Colonic mucosa (tissue), 4 donors: ENCODE data around the gene KIAA0513. TPM values are rescaled to one million over a fixed set of nuclear protein-coding genes. Genes with fewer than 3 reads are reported as not detected.

ENCODE experiments used
- DNase-seq: peaks from one replicate; pipeline ENCODE4 v3.0.0-alpha.2; 2020
- H3K27ac ChIP-seq: fragments of 200-600 bp; one replicate; pipeline ENCODE4 v1.8.0; 2021
- H3K27me3 ChIP-seq: fragments of 200-600 bp; one replicate; pipeline ENCODE4 v1.8.0; 2021
- H3K36me3 ChIP-seq: fragments of 200-600 bp; one replicate; pipeline ENCODE4 v1.8.0; 2021
- H3K4me1 ChIP-seq: fragments of 200-600 bp; one replicate; pipeline ENCODE4 v1.8.0; 2021; ENCODE audit warnings: mild to moderate bottlenecking
- H3K4me3 ChIP-seq: fragments of 200-600 bp; one replicate; pipeline ENCODE4 v1.8.0; 2021
- H3K9ac ChIP-seq, 2 donors: one replicate each; pipeline ENCODE4 v1.7.0; 2013; ENCODE audit warnings: control low read depth in 2 of 2, low read depth in 2 of 2, low read length in 2 of 2
- H3K9me3 ChIP-seq: fragments of 200-600 bp; one replicate; pipeline ENCODE4 v1.8.0; 2021
- CTCF ChIP-seq: fragments of 200-600 bp; IDR thresholded peaks from one replicate; pipeline ENCODE4 v1.8.0; 2022; ENCODE audit warnings: antibody characterized with exemption, mild to moderate bottlenecking
- intact Hi-C: fragments of 100-400 bp; cut with DNase I; formaldehyde crosslinking; loops from one replicate; pipeline ENCODE4 v1.14.1; 2022
- total RNA-seq, 2 donors: library from RNA; stranded (reverse); fragmentation: NEBNext Ultra II Directional in 1 of 2; extraction: Animal tissue kit (Norgen Biotek cat#: 25700) in 1 of 2; gene quantifications; one replicate each; pipeline ENCODE4 v1.2.1, GENCODE V29; 2021
- donor health status: healthy.
- donor health status: DM: no; HTN: no; CAD: no.
- donor health status: DM: no; HTN: no; CAD: no.

The KIAA0513 gene
- total RNA-seq, 2 donors from 2014 or later, result 17.7 to 22.8 TPM

DNA sequence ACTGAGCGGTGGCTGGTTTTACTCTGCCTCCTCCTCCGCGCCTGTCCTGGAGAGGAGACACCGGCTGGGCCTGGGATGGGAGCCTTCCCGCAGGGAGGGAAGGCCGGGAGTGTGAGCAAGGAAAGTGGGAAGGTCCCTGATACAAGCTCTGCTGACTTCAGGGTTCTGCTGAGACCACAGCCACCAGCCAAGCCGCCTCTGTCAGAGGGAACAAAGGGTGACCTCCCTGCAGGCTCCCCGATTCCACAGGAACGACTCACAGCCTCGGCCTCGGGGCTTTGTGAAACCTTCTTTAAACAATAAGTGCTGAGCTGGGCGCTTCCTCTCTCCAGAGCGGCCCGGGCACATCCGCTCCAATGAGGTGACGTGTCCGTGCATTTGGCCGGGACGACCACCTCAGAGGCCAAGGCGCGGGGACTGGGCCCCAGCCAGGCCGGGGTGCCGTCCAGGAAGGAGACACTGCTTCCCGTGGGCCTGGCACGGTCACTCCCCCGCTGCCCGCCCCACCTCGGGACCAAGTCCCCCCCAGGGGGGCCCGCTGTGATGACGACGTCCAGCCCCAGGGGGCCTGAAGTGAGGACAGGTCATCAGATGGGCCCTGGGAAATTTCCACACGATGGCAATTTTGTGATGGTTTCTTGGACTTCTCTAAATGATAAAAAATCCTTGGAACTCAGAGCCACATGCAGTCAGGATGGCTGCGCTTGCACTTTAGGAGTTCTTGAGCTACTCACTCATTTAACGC is 96.5 kb downstream of the KIAA0513 start:
- no peak for TF ChIP-seq CTCF
- Histone ChIP-seq H3K4me3 (no peak overlapping the region), H3K27ac (peak overlapping the region; percentile 4), H3K9me3 (no peaks in the 10 kb centered on the region), H3K36me3 (no peaks in the 10 kb centered on the region), H3K4me1 (no peaks in the 10 kb centered on the region), H3K9ac (no peak overlapping the region), H3K27me3 (no peaks in the 10 kb centered on the region)
- DNase-seq, result no peak
- intact Hi-C loops, result no loop called here

GRCh38 chr16:85124636-85125346 is 97.2 kb downstream of the KIAA0513 start:
- no peak for DNase-seq
- no peak for TF ChIP-seq CTCF
- H3K4me3 ChIP-seq, result no peak overlapping the region
- intact Hi-C loops, result no loop called here
- no peak overlapping the region for H3K9ac ChIP-seq
- H3K27me3 ChIP-seq, result no peaks in the 10 kb centered on the region
- H3K4me1 ChIP-seq, result no peaks in the 10 kb centered on the region
- H3K9me3 ChIP-seq, result no peaks in the 10 kb centered on the region
- no peaks in the 10 kb centered on the region for H3K36me3 ChIP-seq
- H3K27ac ChIP-seq, result peak overlapping the region; percentile 4

DNA sequence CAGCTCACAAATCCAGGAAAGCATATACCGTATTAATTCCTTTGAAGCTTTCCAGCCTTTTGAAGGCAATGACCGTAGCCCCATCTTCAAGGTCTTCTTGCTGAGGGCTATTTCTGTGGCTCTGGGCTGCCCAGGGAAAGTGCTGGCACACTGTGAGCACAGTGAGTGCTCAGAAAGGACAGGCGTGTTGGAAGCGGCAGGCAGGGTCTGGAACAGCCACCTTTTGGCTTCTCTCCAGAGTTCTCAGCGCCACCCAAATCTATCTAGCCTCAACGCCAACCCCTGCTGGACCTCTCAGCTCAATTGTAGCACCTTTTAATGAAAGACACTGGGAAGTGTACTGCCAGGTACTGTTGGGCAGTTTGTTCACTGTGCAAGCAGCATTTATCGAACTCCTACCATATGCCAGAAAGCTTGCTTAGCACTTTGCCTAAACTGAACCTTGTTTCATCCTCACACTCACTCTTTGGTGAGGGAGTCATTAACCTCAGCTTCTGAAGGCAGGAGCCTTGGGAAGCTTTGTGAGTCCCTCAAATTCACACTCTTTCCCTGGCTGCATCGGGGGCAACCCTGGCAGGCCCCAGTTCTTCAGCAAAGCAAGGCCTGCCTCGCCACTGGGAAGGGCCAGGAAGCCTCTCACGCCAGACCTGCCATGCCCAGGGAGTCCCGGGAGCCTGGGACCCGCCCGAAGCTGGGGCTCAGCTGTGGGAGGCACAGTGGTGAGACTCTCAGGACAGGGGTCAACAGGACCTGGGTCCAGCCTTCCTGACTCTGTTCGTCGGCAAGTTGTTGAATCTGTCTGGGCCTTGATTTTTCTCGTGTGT is 98.2 kb downstream of the KIAA0513 start:
- no peaks in the 10 kb centered on the region for H3K36me3 ChIP-seq
- DNase-seq, result no peak
- no peaks in the 10 kb centered on the region for H3K4me1 ChIP-seq
- H3K27me3 ChIP-seq, result no peaks in the 10 kb centered on the region
- H3K27ac ChIP-seq, result no peak overlapping the region
- intact Hi-C loops, result no loop called here
- TF ChIP-seq CTCF, result no peak
- no peak overlapping the region for H3K9ac ChIP-seq
- no peaks in the 10 kb centered on the region for H3K9me3 ChIP-seq
- no peak overlapping the region for H3K4me3 ChIP-seq

DNA sequence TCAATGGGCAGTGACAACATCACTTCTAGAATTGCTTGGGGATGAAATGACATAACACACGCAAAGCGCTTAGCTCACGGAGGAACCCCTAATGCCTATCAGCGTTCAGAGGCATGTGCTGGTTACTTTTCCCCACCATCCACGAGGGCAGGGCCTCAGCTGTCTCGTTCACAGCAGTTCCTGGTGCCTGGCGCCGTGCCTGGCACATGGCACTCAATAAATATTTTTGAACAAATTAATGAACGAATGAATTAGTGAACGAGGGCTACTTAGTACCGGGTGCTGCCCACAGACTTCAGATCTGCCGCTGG is 98.8 kb downstream of the KIAA0513 start:
- Histone ChIP-seq H3K9me3 (no peaks in the 10 kb centered on the region), H3K27ac (no peak overlapping the region), H3K9ac (peak overlapping the region in 1 of 2 donors; percentile 24), H3K27me3 (no peaks in the 10 kb centered on the region), H3K4me3 (no peak overlapping the region), H3K4me1 (no peaks in the 10 kb centered on the region), H3K36me3 (no peaks in the 10 kb centered on the region)
- intact Hi-C loops, result no loop called here
- DNase-seq, result no peak
- TF ChIP-seq CTCF, result no peak

DNA sequence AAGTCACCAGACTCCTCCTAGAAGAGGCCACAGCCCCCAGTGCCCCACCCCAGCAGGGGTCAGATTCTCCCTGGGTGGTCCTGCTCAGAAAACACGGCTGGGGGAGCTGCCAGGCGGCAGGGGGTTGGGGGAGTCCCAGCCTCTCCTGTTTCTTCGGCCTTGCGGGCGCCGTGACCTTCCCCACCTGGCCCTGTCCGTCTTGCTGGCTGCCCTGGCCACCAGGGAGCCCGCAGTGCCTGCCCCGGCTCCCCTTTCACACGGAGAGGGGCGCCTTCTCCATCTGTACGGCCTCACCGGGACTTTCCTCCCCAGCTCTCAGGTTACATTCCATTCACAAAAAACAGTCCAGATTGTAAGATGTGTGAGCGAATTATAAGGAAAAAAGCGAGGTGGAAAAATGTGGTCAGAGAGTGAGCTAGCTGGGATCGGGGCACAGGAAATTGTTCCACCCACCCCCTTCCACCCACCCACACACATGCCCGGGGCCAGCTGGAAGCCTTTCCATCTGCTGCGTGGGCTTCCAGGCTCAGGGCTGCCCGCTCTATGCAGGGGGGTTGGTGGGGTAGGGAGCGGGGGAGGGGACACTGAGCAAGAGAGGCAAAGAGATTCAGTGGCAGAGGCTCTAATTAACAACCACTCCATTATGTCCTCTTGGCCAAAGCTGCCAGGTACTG is 99.2 kb downstream of the KIAA0513 start:
- TF ChIP-seq CTCF, result no peak
- DNase-seq, result no peak
- H3K36me3 ChIP-seq, result no peaks in the 10 kb centered on the region
- no peaks in the 10 kb centered on the region for H3K27me3 ChIP-seq
- no peaks in the 10 kb centered on the region for H3K4me1 ChIP-seq
- H3K9ac ChIP-seq, result peak overlapping the region in 1 of 2 donors; percentile 24
- H3K27ac ChIP-seq, result no peak overlapping the region
- H3K4me3 ChIP-seq, result no peak overlapping the region
- intact Hi-C loops, result no loop called here
- no peaks in the 10 kb centered on the region for H3K9me3 ChIP-seq
